HG03442 (cell line): Measurements from ENCODE around the gene SQSTM1.

Experiments
- ATAC-seq: cut with Tn5 transposase; IDR thresholded peaks from one replicate; pipeline ENCODE4 v1.9.1; 2021; ENCODE audit warnings: mild to moderate bottlenecking, moderate library complexity; ENCODE audit not compliant: unreplicated experiment

SQSTM1 gene

DNA sequence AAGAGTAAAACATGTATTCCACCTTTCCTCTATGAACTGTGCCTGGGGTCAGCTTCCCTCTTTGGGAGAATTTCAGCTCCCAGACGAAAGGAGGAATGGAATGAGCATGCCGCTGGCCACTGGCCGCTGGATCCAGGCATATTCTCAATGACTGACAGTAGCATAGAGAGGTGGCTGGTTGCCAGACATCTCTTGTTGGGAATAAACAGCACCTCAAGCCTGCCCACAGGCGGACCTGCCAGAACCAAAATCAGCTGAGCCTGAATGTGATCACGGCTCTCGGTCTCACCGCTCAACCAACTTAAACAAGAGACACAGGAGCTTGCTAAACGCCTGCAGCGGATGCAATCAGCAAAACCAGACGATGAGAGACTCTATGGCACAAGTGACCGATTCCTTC is 66.4 kb downstream of the SQSTM1 start:
- ATAC-seq, result no peak
